ENCODE measurements around the gene ATP8B3.

- TF ChIP-seq, protein P1, sequence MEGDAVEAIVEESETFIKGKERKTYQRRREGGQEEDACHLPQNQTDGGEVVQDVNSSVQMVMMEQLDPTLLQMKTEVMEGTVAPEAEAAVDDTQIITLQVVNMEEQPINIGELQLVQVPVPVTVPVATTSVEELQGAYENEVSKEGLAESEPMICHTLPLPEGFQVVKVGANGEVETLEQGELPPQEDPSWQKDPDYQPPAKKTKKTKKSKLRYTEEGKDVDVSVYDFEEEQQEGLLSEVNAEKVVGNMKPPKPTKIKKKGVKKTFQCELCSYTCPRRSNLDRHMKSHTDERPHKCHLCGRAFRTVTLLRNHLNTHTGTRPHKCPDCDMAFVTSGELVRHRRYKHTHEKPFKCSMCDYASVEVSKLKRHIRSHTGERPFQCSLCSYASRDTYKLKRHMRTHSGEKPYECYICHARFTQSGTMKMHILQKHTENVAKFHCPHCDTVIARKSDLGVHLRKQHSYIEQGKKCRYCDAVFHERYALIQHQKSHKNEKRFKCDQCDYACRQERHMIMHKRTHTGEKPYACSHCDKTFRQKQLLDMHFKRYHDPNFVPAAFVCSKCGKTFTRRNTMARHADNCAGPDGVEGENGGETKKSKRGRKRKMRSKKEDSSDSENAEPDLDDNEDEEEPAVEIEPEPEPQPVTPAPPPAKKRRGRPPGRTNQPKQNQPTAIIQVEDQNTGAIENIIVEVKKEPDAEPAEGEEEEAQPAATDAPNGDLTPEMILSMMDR (IDR thresholded peaks at IDR 0.05) = no peak
- no peak for TF ChIP-seq POLR2A (IDR thresholded peaks at IDR 0.05)
These were observed 7.2 kb downstream of the ATP8B3 start for GRCh38 chr19:1804858-1805257.
